HG03045 (cell line): ENCODE data around the gene PEF1.

Experiments
- ATAC-seq: cut with Tn5 transposase; IDR thresholded peaks from one replicate; pipeline ENCODE4 v1.9.1; 2021; ENCODE audit warnings: mild to moderate bottlenecking, moderate library complexity; ENCODE audit not compliant: unreplicated experiment

Gene PEF1

DNA sequence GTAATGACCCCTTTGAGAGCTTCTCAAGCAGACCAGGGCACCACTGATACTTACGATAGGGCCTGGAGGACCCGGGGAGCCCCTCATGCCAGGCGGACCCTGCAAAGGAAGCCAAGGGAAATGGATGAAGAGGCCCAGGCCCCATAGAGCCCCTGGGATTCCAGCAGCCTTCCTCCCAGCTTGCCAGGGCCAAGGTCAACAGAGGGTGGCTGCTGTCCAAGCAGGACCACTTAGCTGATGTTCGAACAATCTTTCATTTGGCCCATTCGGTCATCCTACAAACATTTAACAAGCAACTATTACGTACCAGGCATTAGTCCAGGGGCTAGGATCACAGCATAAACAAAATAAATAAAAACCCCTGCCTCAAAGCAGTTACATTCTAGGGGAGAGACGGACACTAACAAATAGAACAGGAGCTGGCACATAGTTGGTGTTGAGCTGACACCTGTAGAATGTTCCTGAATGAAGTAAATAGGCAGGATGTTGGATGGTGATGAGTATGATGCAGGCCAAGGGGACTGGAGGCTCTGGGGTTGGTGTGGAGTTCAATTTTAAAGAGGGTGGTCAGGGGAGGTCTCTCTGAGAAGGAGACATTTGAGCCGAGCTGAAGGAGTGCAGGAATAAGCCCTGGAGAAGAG lies 27.0 kb upstream of the PEF1 start:
- ATAC-seq = no peak

DNA sequence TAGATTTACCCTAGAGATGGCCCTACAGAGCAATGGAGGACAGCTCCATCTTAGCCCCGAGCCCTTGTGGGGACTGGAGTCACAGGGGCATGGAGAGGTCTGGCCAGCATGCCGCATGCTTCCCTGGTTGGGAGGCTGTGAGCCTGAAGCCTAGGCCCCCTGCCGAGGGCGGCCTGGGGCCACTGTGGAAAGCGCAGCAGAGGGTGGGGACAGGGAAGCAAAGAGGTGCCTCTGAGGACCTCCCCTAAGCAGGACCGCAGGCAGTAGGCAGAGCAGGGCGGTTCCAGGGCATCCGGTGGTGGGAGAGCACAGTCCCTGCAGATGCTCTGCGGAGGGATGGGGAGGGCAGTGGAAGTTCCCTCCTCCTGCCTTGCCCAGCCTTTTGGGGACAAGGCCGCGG lies 26.5 kb upstream of the PEF1 start:
- no peak for ATAC-seq

DNA sequence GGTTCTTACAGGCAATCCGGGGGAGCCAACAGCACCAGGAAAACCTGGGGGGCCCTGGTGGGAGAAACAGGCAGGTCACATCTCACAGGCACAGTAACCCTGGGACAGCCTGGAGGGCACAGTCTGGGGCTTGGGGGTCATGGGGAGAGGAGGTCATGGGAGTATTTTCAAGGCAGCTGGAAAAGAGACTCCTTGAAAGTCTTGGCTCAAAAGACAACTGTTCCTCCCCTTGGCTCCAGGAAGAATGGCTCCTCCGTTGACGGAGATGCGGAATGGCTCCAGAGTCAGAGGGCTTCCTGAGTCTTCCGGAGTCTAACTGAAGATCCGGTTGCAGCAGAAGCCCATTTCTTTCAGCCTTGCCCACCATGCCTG lies 25.9 kb upstream of the PEF1 start:
- ATAC-seq = no peak

DNA sequence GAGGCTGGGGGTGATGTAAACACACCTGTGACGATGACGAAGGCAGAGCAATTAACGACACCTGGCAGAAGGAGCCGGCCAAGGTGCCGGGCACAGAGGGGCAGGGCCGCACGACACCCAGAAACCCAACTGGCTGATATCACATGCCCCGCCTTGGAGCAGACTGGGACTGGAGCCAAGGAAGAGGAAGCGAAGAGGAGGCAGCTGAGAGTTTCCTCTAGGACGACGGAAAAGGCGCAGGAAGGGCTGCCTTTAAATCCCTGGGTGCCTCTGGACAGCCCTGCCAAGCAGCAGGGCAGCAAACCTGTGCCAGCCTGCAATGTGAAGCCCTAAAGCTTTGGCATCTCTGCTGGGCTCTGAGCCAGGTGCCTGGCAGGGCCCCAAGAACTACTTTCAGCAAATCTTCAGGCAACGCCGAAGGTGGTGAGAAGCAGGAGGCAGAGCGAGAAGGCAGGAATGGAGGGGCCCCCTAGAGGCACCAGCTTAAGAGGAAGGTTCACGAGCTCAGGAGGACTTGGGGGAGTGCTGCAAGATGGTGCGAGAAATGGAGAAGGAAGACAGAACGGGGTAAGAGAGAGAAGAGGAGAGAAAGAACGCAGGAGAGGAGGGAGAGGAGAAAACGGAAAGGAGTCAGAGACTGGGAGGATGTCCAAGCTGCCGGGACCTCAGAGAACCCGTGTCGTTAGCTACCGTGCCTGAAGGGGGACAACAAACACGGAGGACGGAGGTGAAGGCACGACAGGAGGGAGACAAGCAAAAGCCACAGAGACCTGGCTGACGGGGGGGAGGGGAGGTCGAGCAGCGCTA lies 25.3 kb upstream of the PEF1 start:
- no peak for ATAC-seq

DNA sequence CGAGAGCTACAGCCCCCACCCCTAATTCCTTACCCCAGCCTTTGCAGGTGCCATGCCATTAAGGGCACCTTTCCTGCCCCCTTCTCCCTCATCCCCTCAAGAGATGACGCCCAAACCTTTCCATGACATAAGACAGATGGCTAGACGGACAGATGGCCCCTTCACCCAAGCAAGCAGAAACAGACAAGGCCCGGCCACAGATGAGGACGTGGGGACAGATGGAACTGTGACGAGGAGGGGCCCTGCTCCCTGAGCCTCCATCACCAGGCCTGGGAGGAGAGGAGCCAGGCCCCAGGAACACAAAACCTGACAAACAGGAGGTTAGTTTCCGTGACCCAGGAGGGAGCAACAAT lies 24.7 kb upstream of the PEF1 start:
- ATAC-seq = no peak

DNA sequence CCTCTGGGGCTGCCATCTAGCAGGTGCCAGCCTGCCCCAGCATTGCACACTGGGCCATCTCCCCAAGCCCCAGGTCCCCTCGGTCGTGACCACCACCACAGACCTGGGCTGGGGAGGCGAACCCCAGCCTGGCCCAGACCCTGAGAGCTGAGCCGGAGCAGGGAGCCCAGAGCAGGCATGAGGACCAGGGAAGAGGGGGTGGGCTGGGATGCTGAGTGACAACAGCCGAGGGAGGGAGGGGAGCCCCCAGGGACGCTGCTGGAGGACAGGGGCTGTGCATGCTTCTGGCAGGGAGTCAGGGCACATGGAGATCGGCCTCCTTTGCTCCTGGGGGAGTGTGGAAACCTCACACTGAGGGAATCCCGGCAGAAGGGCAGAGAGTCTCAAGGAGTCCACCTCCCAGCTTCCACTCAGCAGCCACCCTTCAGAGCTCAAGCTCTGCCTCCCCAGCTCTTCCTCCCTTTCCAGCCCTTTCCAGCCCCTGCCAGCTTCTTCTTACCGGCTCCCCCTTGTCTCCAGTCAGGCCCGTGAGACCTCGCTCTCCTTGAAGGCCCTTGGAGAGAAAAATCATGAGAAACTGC lies 23.7 kb upstream of the PEF1 start:
- ATAC-seq = no peak

DNA sequence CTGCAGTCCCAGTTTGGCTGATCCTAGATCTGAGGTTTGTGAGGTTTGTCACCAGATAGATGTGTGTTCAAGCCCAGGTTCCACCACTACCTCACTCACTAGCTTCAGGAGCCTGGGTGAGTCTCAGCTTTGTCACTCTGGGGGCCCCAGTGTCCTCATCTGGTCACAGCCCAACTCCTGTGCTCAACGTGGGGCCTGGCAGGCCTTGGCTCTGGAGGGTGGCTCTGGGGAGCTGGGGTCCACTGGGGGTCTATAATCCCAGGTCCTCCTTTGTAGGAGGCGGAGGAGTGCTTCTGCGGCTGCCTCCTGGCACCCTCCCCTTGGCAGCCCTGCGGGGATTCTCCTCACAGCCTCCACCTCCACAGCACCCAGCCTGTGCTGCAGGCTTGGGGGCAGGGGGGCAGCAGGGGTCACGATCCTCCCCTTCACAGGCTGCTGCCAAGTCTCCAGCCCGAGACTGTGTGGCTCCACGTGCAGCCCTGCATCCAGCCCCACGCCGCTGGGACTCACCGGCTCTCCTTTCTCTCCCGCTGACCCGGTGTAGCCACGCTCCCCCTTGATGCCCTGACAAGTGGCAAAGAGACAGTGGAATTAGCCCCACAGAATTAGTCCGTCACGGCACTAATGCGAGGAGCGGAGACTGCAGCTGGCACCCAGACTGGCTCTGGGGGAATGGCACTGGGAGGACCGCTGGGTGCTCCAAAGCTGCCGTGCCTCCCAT lies 22.5 kb upstream of the PEF1 start:
- ATAC-seq = no peak

DNA sequence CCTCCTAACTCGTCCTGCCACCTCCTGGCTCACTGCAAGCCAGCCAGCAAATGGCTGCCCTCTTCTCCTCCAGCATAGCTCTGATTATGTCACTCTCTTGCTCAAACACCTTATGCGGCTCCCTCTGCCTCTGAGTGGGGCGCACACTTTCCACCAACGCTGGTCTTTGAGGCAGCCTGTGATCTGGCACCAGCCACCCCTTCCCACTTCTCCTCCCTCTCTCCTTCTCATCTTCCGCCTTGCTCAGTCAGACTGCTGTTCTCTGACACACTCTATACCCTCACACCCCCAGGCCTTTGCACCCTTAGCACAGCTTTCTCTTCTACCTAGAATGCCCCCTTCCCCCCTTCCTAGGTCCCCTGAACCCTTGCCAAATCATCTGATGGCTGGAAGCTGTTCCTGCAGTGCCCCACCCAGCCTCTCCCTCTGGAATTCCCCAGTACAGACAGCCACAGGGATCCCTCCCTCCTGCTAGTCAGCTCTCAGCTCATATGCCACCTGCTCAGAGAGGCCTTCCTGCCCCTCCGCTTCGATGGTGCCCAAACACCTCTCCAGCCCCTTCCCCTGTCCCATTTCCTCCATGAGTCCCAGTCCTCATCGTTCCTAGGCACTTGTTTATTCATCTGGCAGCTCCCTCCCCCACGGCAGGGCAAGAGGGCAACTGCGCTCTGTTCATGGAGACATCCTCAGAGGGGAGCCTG lies 21.7 kb upstream of the PEF1 start:
- ATAC-seq = no peak

DNA sequence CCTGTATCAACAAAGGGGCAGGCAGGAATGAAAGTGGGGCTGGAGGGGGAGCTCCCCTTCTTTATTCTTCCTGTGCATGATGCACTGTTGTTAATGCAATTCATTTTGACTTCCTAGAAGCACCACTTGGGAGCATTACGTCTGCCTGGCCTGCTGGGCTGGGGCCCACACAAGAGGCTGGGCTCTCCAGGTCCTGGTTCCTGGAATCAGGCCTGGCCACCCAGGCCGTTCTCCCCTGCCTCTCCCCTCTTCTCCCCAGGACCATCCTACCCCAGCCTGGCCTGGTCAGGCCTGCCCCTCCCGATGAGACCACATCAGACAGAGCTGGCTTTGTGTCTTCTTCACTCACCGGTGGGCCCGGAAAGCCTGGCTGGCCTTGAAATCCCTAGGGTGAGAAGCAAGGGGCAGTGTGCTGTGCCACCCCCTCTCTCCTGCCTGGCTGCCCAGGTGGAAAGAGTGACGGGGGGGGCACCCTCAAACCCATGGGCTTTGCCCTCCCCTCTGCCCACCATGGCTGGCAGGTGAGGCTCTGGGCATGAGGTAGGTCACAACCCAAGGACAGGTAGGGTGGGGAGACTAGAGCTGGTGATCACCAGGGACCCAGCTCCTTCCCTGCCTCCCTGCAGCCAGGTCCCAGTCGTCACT lies 20.7 kb upstream of the PEF1 start:
- no peak for ATAC-seq

DNA sequence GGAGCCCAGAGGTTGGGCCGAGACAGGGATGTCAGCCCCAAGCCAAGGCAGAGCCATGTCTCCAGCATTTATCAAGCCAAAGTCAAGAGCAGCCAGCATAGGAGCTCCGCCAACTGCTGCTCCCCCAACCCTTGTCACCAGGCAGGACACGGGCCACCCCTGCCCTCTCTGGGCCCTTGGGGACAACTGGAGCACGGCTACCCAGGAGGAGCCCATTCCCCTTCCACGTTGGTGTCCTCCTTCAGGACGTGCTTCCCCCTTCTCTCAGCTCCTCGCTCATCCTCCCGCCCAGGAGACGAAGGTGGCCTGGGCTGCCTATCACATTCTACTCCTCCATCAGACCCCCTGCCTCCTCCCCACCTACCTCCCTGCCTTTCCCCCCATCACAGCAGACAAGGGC lies 19.9 kb upstream of the PEF1 start:
- no peak for ATAC-seq

DNA sequence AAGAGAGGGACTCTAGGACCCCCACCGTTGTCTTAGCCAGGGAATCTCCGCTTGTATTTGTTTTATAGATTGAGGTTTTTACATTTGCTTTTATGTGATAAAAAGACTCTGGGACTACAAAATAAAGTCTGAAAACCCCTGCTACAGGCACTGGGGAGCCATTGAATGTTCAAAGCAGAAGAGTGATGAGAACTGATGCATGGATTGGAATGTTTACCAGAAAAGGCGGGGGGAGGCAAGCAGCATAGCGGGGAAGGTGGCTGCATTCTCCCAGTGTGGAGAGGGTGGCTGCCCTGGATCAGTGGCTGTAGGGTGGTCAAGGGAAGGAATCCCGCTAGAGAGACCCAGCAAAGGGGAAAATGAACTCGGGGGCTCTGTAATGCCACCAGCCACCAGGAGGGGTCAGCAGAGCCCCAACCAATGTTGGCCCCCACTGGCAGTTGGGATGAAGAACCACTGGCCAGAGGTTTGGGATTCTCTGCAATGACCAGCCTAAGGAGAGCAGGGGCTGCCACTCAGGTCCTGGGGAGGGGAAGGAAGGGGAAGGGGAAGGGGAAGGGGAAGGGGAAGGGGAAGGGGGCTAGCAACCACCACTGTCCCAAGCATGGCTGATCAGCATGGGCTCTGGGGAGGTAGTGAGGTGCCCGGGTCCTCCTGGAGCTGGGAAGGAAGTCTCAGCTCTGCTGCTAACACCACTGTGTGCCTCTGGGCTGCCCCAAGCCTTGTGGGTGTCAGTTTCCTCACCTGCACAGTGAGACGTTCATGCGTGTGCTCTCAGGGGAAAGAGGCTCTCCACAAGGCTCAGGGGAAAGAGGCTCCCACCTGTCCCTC lies 19.2 kb upstream of the PEF1 start:
- ATAC-seq = no peak

DNA sequence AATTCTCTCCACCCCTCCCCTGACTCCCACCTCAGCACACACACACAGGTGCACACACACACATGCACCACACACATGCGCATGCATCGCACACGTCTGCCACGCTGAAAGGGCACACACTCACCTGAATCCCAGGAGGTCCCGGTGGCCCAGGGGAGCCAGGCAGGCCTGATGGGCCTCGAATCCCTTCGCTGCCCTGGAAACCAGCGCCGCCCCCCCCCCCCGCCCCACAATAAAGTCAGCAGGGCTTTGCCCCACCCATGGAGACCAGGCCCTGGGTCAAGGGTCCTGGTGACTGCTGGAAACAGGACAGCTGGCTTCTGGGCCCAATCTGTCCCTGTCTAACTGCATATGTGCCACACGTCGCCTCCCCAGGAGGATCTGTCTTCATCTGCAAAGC lies 17.8 kb upstream of the PEF1 start:
- no peak for ATAC-seq

DNA sequence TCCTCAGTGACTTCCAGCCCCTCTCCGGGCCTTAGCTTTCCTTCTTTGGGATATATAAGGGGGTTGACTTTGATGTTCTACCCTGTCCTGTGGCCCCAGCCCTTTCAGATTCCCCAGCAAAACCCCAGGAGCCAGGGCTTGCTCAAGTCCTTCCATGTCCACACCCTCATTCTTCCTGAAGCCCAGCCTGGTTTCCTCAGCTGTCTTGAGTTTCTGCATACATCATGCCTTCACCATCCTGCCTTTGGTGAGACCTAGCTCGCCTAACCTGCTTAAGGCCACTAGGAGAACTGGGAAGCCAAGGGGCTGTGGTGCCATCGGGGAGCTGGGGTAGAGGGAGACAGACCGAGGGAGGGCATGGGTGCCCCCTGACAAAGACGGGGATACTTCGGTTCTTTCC lies 17.2 kb upstream of the PEF1 start:
- ATAC-seq = no peak

DNA sequence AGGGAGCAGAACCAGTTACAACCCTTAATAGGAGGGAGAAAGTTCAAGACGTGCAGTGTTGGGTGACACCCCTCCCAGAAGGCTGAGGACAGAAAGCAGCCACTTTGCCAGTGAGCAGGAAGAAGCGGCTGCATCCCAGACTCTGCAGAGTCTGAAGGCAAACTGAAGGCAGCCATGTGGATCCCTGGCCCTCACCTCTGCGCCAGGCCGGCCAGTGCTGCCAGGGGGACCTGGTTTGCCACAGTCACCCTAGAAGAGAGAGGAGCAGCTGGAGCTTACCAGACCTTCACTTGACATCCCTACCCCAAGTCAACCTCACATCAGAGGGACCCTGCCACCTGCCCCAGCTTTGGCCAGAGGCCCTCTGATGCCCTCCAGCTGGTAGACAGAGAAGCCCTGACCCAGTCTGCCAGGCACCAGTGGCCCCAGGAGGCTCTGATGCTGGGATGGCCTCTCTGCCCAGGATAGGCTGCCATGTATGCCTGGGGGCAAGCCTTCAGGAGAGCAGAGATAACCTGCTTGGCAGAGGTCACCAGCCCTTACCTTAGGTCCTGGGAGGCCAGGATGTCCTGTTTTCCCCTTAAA lies 16.3 kb upstream of the PEF1 start:
- ATAC-seq = no peak

DNA sequence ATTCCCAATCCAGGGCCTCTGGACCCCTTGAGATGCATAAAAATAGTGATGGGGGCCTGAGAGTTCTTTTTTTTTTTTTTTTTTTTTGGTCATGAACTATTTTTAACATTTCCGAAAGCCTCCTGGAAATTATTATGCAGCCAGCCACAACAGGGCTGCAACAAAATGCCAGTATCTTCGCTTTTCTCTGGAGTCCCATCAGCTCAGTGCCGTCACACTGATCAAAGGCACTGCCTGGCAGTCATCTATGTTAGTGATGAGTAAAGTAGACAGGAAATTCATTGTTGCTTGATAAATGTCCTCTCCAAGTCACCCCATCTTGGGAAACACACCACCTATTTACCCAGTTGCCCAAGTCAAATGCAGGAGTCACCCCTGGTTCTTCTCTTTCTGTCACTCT lies 15.2 kb upstream of the PEF1 start:
- ATAC-seq = no peak

DNA sequence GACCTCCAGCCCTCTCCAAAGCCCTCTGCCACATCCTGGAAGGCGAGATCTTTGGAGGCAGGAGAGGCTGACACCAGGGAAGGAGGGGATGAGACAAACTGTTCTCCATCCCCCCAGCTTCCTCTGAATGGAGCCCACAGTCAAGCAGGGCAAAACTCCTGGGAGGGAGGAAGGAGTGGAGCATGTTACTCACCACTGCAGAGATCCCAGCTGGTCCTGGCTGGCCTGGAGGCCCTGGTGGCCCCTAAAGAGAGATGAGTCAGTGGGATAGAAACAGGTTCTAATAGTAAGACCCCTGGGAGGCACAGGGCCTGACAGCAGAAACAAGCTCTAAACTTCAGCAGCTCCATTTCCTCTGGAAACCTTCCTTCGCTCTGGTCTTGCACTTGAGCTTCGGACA lies 14.0 kb upstream of the PEF1 start:
- no peak for ATAC-seq

DNA sequence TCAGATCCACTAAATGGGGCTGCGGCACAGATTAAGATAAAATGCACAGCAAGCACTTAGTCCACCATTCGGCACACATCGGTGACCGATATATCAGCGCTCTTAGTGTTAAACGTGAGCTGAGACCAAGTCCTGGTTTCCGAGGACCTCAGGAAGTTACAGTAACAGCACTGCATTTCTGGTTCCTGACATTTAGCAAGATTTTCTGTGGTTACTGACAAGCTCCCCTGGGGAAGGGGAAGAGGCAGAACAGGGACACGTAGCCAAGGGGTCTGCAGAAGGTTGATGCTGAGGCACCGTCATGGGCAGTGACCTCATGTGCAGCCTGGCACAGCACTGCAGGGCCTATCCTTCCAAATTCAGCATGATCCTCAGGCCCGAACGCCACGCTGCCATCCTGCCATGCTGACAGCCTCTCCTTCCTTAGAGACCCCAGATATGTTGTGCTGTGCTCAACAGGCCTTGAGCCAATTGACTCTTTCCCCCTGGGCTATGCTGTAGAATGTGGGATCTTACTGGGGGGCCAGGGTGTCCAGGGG lies 13.4 kb upstream of the PEF1 start:
- no peak for ATAC-seq

DNA sequence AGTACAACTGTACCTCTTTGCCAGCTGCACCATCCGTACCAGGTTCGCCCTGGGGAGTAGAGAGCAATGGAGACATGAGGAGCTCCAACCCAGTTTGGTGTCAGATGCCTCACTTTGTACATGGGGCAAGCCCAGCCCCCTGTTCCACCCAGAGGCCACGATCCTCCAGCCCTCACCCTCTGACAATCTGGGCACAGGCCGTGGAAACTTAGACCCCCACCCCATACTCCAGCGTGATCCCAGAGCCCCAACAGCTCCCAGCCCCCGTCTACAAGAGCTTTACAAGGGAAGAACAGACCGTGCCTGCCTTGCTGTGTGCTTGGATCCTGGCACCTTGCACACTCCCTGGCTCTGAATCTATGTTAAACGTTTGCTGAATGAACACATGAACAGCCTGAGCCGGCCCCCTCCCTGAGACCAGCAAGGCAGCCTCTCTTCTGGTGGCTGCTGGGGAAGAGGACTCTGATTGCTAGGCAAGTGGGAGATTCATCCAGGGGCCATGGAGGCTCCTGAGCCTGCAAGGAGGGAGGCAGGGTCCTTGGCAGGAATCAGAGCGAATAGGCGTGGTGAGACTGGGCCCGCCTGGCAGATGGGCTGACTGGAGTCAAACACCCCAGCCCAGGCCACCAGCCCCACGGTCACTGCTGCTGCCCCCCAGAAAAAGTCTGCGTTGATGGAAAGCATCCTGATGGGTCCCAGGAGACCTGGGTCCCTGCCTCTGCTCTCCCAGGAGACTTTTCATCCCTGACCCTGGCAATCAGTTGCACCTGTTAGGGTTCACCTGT lies 12.5 kb upstream of the PEF1 start:
- ATAC-seq = no peak

DNA sequence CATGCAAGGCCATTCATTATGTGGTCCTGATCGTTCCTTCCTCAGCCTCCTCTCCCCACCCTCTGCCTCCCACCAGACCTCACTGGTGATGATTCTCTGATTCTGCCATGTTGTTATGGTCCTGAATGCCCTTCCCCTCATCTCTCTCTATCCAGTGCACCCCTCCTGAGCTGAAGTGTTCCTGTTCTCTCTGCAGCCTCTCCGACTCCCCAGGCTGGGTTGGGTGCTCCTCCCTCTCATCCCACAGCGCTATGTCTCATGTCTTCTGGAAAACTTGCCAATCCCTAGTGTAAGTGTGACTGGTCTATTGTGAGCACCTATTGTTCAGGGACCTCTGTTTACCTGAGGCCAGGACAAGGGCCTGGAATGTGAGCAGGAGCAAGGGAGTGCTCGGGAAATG lies 11.1 kb upstream of the PEF1 start:
- ATAC-seq = no peak
